ENCODE results near the gene CA6.
A peak's percentile ranks its signal among the peaks of the same experiment; 100 is the strongest.
"Not testable (repeated sequence)": the region's sequence is repeated elsewhere in the genome, so short reads cannot be mapped to it uniquely, and the experiment has no call there.

The CA6 gene

GRCh38 chr1:8930116-8930515 lies 15.6 kb upstream of the CA6 start:
- no peak for DNase-seq

- DNase-seq = not testable (repeated sequence)
Measured at GRCh38 chr1:8937051-8937450, 8.6 kb upstream of the CA6 start.

- no peak for DNase-seq
Measured at GRCh38 chr1:8937701-8938100, 8.0 kb upstream of the CA6 start.

- no peak for DNase-seq
Measured at GRCh38 chr1:8938232-8938999, 7.3 kb upstream of the CA6 start.

GRCh38 chr1:8939000-8939265 lies 6.7 kb upstream of the CA6 start:
- DNase-seq = no peak

- no peak for DNase-seq
Measured at GRCh38 chr1:8939362-8939995, 6.2 kb upstream of the CA6 start.

- peak; percentile 78 for DNase-seq
Measured at GRCh38 chr1:8941906-8942305, 3.8 kb upstream of the CA6 start.

GRCh38 chr1:8943498-8944405 lies 1.9 kb upstream of the CA6 start:
- no peak for DNase-seq

GRCh38 chr1:8947127-8947691 lies 1.5 kb downstream of the CA6 start:
- no peak for DNase-seq

GRCh38 chr1:8950309-8950708 lies 4.6 kb downstream of the CA6 start:
- DNase-seq = no peak

GRCh38 chr1:8951231-8951630 lies 5.6 kb downstream of the CA6 start:
- no peak for DNase-seq

- DNase-seq = no peak
Measured at GRCh38 chr1:8955406-8955805, 9.7 kb downstream of the CA6 start.

GRCh38 chr1:8956461-8957349 lies 11.0 kb downstream of the CA6 start:
- no peak for DNase-seq

GRCh38 chr1:8962812-8963530 lies 17.3 kb downstream of the CA6 start:
- DNase-seq = no peak

- no peak for DNase-seq
Measured at GRCh38 chr1:8963963-8964362, 18.3 kb downstream of the CA6 start.

GRCh38 chr1:8965121-8965820 lies 19.6 kb downstream of the CA6 start:
- no peak for DNase-seq

- DNase-seq = no peak
Measured at GRCh38 chr1:8966606-8967005, 20.9 kb downstream of the CA6 start.

- DNase-seq = not testable (repeated sequence)
Measured at GRCh38 chr1:8968902-8969301, 23.2 kb downstream of the CA6 start.

- DNase-seq = no peak
Measured at GRCh38 chr1:8969937-8970336, 24.3 kb downstream of the CA6 start.

GRCh38 chr1:8970870-8971337 lies 25.2 kb downstream of the CA6 start:
- DNase-seq = no peak

- no peak for DNase-seq
Measured at GRCh38 chr1:8974551-8974950, 28.9 kb downstream of the CA6 start.
